ENCODE results near the gene SLC5A4. TPM values are rescaled to one million over a fixed set of nuclear protein-coding genes. Genes with fewer than 3 reads are reported as not detected.

The SLC5A4 gene
- total RNA-seq, 1 experiment from 2014 or later = not detected

DNA sequence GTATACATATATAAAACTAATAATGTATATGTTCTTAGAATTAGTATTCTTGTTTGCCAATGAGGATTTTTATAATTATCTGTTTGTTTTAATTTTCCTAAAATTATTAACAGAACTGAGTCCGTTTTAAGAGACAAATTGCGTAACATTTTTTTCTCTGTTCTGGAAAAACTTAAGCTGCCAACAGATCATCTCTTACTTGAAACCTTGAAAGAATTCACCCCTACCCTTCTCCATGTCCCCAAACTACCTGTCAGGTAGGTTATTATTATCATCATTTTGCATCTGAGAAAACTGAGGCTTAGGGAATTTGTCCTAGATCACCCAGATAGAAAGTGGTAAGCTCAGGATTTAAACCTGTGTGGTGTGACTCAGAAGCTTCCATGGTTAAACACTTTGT lies 14.7 kb downstream of the SLC5A4 start:
- DNase-seq = no peak
- no peaks in the 10 kb centered on the region for H3K23me2 ChIP-seq (ENCODE audit: insufficient read length, low read depth, low read length, poor library complexity, severe bottlenecking)
- no peak overlapping the region for H2AFZ ChIP-seq (ENCODE audit: low read length)
- no peaks in the 10 kb centered on the region for H3K27me3 ChIP-seq (ENCODE audit: insufficient read depth, low read length)
- H3K4me2 ChIP-seq (ENCODE audit: insufficient read depth, insufficient read length, low read length) = no peak overlapping the region
- no peak overlapping the region for H2BK120ac ChIP-seq (ENCODE audit: low read depth, low read length, poor library complexity, severe bottlenecking)
- no peak overlapping the region for H3K27ac ChIP-seq (ENCODE audit: insufficient read length, low read depth, low read length)
- no peak overlapping the region for H3K18ac ChIP-seq (ENCODE audit: insufficient read length, low read depth, low read length)
- no CpG with 5 or more reads among the region's 2 CpGs for WGBS (ENCODE audit: extremely low coverage, insufficient read length, low lambda C conversion rate)
- H3K56ac ChIP-seq (ENCODE audit: insufficient read length, low read depth, low read length) = no peak overlapping the region
- Mint-ChIP-seq H3K9me3 (no peaks in the 10 kb centered on the region), H3K4me1 (peaks cover 3 to 4% of the 10 kb centered on the region in 2 experiments), H3K4me3 (no peak overlapping the region), H3K27me3 (ENCODE audit: low read depth) (peaks cover 53% of the 10 kb centered on the region), H3K27ac (no peak overlapping the region), H3K36me3 (ENCODE audit: insufficient read depth in 1 of 3, low read depth in 3 of 3) (no peaks in the 10 kb centered on the region)
- H3K9me3 ChIP-seq (ENCODE audit: control insufficient read depth, low read depth, low read length) = no peaks in the 10 kb centered on the region
- H2BK12ac ChIP-seq (ENCODE audit: insufficient read length, low read depth, low read length) = no peak overlapping the region
- no peaks in the 10 kb centered on the region for H3K4me1 ChIP-seq (ENCODE audit: insufficient read depth, low read length)
- TF ChIP-seq, protein P1, sequence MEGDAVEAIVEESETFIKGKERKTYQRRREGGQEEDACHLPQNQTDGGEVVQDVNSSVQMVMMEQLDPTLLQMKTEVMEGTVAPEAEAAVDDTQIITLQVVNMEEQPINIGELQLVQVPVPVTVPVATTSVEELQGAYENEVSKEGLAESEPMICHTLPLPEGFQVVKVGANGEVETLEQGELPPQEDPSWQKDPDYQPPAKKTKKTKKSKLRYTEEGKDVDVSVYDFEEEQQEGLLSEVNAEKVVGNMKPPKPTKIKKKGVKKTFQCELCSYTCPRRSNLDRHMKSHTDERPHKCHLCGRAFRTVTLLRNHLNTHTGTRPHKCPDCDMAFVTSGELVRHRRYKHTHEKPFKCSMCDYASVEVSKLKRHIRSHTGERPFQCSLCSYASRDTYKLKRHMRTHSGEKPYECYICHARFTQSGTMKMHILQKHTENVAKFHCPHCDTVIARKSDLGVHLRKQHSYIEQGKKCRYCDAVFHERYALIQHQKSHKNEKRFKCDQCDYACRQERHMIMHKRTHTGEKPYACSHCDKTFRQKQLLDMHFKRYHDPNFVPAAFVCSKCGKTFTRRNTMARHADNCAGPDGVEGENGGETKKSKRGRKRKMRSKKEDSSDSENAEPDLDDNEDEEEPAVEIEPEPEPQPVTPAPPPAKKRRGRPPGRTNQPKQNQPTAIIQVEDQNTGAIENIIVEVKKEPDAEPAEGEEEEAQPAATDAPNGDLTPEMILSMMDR (conservative IDR thresholded peaks at IDR 0.05) = no peak
- H4K91ac ChIP-seq (ENCODE audit: insufficient read length, low read depth, low read length) = no peak overlapping the region
- H3K14ac ChIP-seq (ENCODE audit: insufficient read depth, low read length) = no peak overlapping the region
- H3K4ac ChIP-seq (ENCODE audit: low read depth, low read length) = no peak overlapping the region
- H2BK15ac ChIP-seq (ENCODE audit: low read depth, low read length) = no peak overlapping the region
- H2BK5ac ChIP-seq (ENCODE audit: insufficient read length, low read length) = no peak overlapping the region
- H3T11ph ChIP-seq (ENCODE audit: low read length) = no peak overlapping the region
- no peak overlapping the region for H2AK5ac ChIP-seq (ENCODE audit: insufficient read length, low read length)
- H3K79me2 ChIP-seq (ENCODE audit: insufficient read depth, low read length) = no peaks in the 10 kb centered on the region
- no peak overlapping the region for H4K5ac ChIP-seq (ENCODE audit: insufficient read length, low read depth, low read length)
- H3K79me1 ChIP-seq (ENCODE audit: insufficient read depth, low read depth, low read length, poor library complexity, severe bottlenecking) = no peaks in the 10 kb centered on the region
- H3K23ac ChIP-seq (ENCODE audit: insufficient read length, low read depth, low read length) = no peak overlapping the region
- H3K9ac ChIP-seq (ENCODE audit: extremely low read depth, insufficient read length, low read length) = no peak overlapping the region
- no peaks in the 10 kb centered on the region for H4K20me1 ChIP-seq (ENCODE audit: control insufficient read depth, insufficient read depth, insufficient read length)
- H2BK20ac ChIP-seq (ENCODE audit: low read depth, low read length, poor library complexity, severe bottlenecking) = no peak overlapping the region
- no peak overlapping the region for H4K8ac ChIP-seq (replicated peaks; ENCODE audit: insufficient read length, low read depth, low read length)

All from H9 (cell line).